H9 (cell line): ENCODE results near the gene ZP1. TPM values are rescaled to one million over a fixed set of nuclear protein-coding genes. Genes with fewer than 3 reads are reported as not detected.

ENCODE experiments used
- DNase-seq: peaks from one replicate; pipeline ENCODE4 v3.0.0-alpha.2; 2017
- H2AFZ ChIP-seq: one replicate; pipeline ENCODE4 v1.6.1; 2013; ENCODE audit warnings: mild to moderate bottlenecking, low read length, control low read depth, moderate library complexity
- H2AK5ac ChIP-seq: 2 replicates; pipeline ENCODE4 v1.6.1; 2013; ENCODE audit warnings: low read length, control low read depth, mixed read lengths; ENCODE audit not compliant: insufficient read length
- H2BK120ac ChIP-seq: one replicate; pipeline ENCODE4 v1.6.1; 2013; ENCODE audit warnings: low read depth, mild to moderate bottlenecking, low read length, control low read depth, inconsistent platforms; ENCODE audit not compliant: poor library complexity, severe bottlenecking
- H2BK12ac ChIP-seq: 2 replicates; pipeline ENCODE4 v1.6.1; 2013; ENCODE audit warnings: low read length, control low read depth, mixed read lengths, low read depth; ENCODE audit not compliant: insufficient read length
- H2BK15ac ChIP-seq: 2 replicates; pipeline ENCODE4 v1.6.1; 2013; ENCODE audit warnings: low read depth, low read length, control low read depth
- H2BK20ac ChIP-seq: one replicate; pipeline ENCODE4 v1.6.1; 2013; ENCODE audit warnings: low read depth, mild to moderate bottlenecking, low read length, control low read depth, inconsistent platforms; ENCODE audit not compliant: poor library complexity, severe bottlenecking
- H2BK5ac ChIP-seq: 2 replicates; pipeline ENCODE4 v1.6.1; 2013; ENCODE audit warnings: low read length, control low read depth, mixed read lengths; ENCODE audit not compliant: insufficient read length
- H3K14ac ChIP-seq: 2 replicates; pipeline ENCODE4 v1.6.1; 2013; ENCODE audit warnings: low read length, control low read depth; ENCODE audit not compliant: insufficient read depth
- H3K18ac ChIP-seq: 2 replicates; pipeline ENCODE4 v1.6.1; 2013; ENCODE audit warnings: low read depth, mild to moderate bottlenecking, mixed read lengths, low read length, control low read depth; ENCODE audit not compliant: insufficient read length
- H3K23ac ChIP-seq: 2 replicates; pipeline ENCODE4 v1.6.1; 2013; ENCODE audit warnings: low read length, control low read depth, mixed read lengths, low read depth; ENCODE audit not compliant: insufficient read length
- H3K23me2 ChIP-seq: 2 replicates; pipeline ENCODE4 v1.6.1; 2013; ENCODE audit warnings: low read depth, mild to moderate bottlenecking, mixed read lengths, low read length, control low read depth; ENCODE audit not compliant: insufficient read length, poor library complexity, severe bottlenecking
- H3K27ac ChIP-seq: 2 replicates; pipeline ENCODE4 v1.5.1; 2013; ENCODE audit warnings: low read length, control low read depth, mixed read lengths, low read depth; ENCODE audit not compliant: insufficient read length
- H3K27me3 ChIP-seq: 2 replicates; pipeline ENCODE4 v1.6.1; 2013; ENCODE audit warnings: low read length, control low read depth, inconsistent platforms; ENCODE audit not compliant: insufficient read depth
- H3K4ac ChIP-seq: 2 replicates; pipeline ENCODE4 v1.6.1; 2013; ENCODE audit warnings: low read depth, mild to moderate bottlenecking, control low read depth, inconsistent platforms, low read length, moderate library complexity
- H3K4me1 ChIP-seq: 2 replicates; pipeline ENCODE4 v1.6.1; 2013; ENCODE audit warnings: low read length, control low read depth, inconsistent platforms; ENCODE audit not compliant: insufficient read depth
- H3K4me2 ChIP-seq: 2 replicates; pipeline ENCODE4 v1.6.1; 2013; ENCODE audit warnings: low read length, control low read depth, mixed read lengths; ENCODE audit not compliant: insufficient read length, insufficient read depth
- H3K56ac ChIP-seq: 2 replicates; pipeline ENCODE4 v1.6.1; 2013; ENCODE audit warnings: low read depth, mild to moderate bottlenecking, mixed read lengths, low read length, control low read depth; ENCODE audit not compliant: insufficient read length
- H3K79me1 ChIP-seq: 2 replicates; pipeline ENCODE4 v1.6.1; 2013; ENCODE audit warnings: low read depth, mild to moderate bottlenecking, moderate library complexity, low read length, control low read depth, inconsistent platforms; ENCODE audit not compliant: insufficient read depth, poor library complexity, severe bottlenecking
- H3K79me2 ChIP-seq: 2 replicates; pipeline ENCODE4 v1.6.1; 2013; ENCODE audit warnings: low read length, control low read depth, inconsistent platforms; ENCODE audit not compliant: insufficient read depth
- H3K9ac ChIP-seq: 2 replicates; pipeline ENCODE4 v1.6.1; 2013; ENCODE audit warnings: low read length, control low read depth, mixed read lengths; ENCODE audit not compliant: insufficient read length; ENCODE audit errors: extremely low read depth
- H3K9me3 ChIP-seq: one replicate; pipeline ENCODE4 v1.6.1; 2013; ENCODE audit warnings: low read depth, low read length, inconsistent platforms; ENCODE audit not compliant: control insufficient read depth
- H3T11ph ChIP-seq: one replicate; pipeline ENCODE4 v1.6.1; 2013; ENCODE audit warnings: mild to moderate bottlenecking, low read length, control low read depth, inconsistent platforms
- H4K20me1 ChIP-seq: one replicate; pipeline ENCODE4 v1.6.1; 2013; ENCODE audit not compliant: control insufficient read depth, insufficient read length, insufficient read depth
- H4K5ac ChIP-seq: 2 replicates; pipeline ENCODE4 v1.6.1; 2013; ENCODE audit warnings: low read depth, mild to moderate bottlenecking, mixed read lengths, low read length, control low read depth; ENCODE audit not compliant: insufficient read length
- H4K8ac ChIP-seq: replicated peaks from 2 replicates; pipeline ENCODE4 v1.6.1; 2013; ENCODE audit warnings: low read length, control low read depth, mixed read lengths, low read depth; ENCODE audit not compliant: insufficient read length
- H4K91ac ChIP-seq: 2 replicates; pipeline ENCODE4 v1.6.1; 2013; ENCODE audit warnings: low read depth, mild to moderate bottlenecking, moderate library complexity, mixed read lengths, low read length, control low read depth; ENCODE audit not compliant: insufficient read length
- H3K27ac Mint-ChIP-seq, 3 experiments: 2 replicates in 2 of 3; 3 replicates in 1 of 3; pipeline ENCODE4 v1.8.0; 2020 to 2021; ENCODE audit warnings: mixed read lengths in 3 of 3, mild to moderate bottlenecking in 1 of 3, moderate library complexity in 1 of 3
- H3K27me3 Mint-ChIP-seq: 2 replicates; pipeline ENCODE4 v1.8.0; 2021; ENCODE audit warnings: low read depth, mild to moderate bottlenecking, moderate library complexity, mixed read lengths
- H3K36me3 Mint-ChIP-seq, 3 experiments: 2 replicates in 2 of 3; 3 replicates in 1 of 3; pipeline ENCODE4 v1.8.0; 2020 to 2021; ENCODE audit warnings: low read depth in 3 of 3, mixed read lengths in 3 of 3; ENCODE audit not compliant: insufficient read depth in 1 of 3
- H3K4me1 Mint-ChIP-seq, 2 experiments: 2 replicates each; pipeline ENCODE4 v1.8.0; 2020; ENCODE audit warnings: mixed read lengths in 2 of 2
- H3K4me3 Mint-ChIP-seq, 2 experiments: 2 replicates in 1 of 2; 3 replicates in 1 of 2; pipeline ENCODE4 v1.8.0; 2020 to 2021; ENCODE audit warnings: mild to moderate bottlenecking in 2 of 2, mixed read lengths in 2 of 2, moderate library complexity in 1 of 2
- H3K9me3 Mint-ChIP-seq, 2 experiments: 2 replicates in 1 of 2; 3 replicates in 1 of 2; pipeline ENCODE4 v1.8.0; 2020; ENCODE audit warnings: mild to moderate bottlenecking in 2 of 2, mixed read lengths in 2 of 2, moderate library complexity in 1 of 2
- CTCF ChIP-seq: fragments of 200-600 bp; sonication (generic); conservative IDR thresholded peaks from 3 replicates; pipeline ENCODE4 v1.8.0; 2021; ENCODE audit warnings: antibody characterized with exemption, mild to moderate bottlenecking
- WGBS: extraction: QIAGEN DNeasy Blood & Tissue Kit; methylation state at CpG from one replicate; pipeline ENCODE4 v1.1.7; 2013; ENCODE audit warnings: missing lambda C conversion rate, low lambda C conversion rate, mixed read lengths; ENCODE audit not compliant: insufficient read length; ENCODE audit errors: extremely low coverage; 5-methylcytosine and 5-hydroxymethylcytosine counted together
- total RNA-seq: library from RNA; stranded (reverse); gene quantifications from 2 replicates; pipeline ENCODE4 v1.2.1, GENCODE V29; 2021

Gene ZP1
- total RNA-seq, 1 experiment from 2014 or later: not detected

DNA sequence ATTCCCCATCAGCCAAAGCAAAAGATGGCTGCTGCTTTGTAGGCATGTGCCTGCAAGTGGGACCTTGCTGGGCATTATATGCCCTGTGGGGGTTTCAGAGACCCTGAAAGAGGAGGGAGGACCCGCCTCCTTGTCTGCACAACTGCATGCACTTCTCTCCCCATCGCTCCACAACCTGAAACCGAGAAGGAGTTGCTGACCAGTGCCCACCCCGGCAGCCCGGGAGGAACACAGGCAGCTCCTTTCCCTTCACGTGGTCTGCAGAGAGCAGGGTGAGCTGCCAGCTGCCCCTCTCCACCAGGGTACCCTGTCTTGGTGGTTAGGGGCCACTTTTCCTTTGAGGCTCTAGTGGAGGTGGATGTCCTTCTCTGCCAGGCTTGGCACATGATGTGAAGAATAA, 55.6 kb downstream of the ZP1 start:
- Histone ChIP-seq H3K4me1 (peaks cover 2% of the 10 kb centered on the region), H4K20me1 (no peaks in the 10 kb centered on the region), H3K27me3 (no peaks in the 10 kb centered on the region), H4K5ac (no peak overlapping the region), H3K4me2 (no peak overlapping the region), H4K8ac (no peak overlapping the region), H2AK5ac (no peak overlapping the region), H3K9ac (no peak overlapping the region), H3K79me1 (no peaks in the 10 kb centered on the region), H3K23ac (no peak overlapping the region), H3K9me3 (no peaks in the 10 kb centered on the region), H3K14ac (no peak overlapping the region), H3K27ac (no peak overlapping the region), H3K23me2 (peaks cover 10% of the 10 kb centered on the region), H3K4ac (no peak overlapping the region), H2BK20ac (no peak overlapping the region), H4K91ac (no peak overlapping the region), H2AFZ (no peak overlapping the region), H3K18ac (no peak overlapping the region), H3T11ph (no peak overlapping the region), H2BK12ac (no peak overlapping the region), H3K79me2 (no peaks in the 10 kb centered on the region), H3K56ac (no peak overlapping the region), H2BK5ac (no peak overlapping the region), H2BK15ac (no peak overlapping the region), H2BK120ac (no peak overlapping the region)
- peaks cover 20 to 22% of the 10 kb centered on the region in 2 experiments for H3K4me1 Mint-ChIP-seq
- no peak overlapping the region for H3K27ac Mint-ChIP-seq
- peaks cover 7% of the 10 kb centered on the region for H3K27me3 Mint-ChIP-seq
- H3K36me3 Mint-ChIP-seq: peaks cover 22 to 46% (median 40%) of the 10 kb centered on the region in 3 experiments; a peak in 6 of 7 replicates
- no peak for DNase-seq
- no peak for TF ChIP-seq CTCF
- no peak overlapping the region for H3K4me3 Mint-ChIP-seq
- no CpG with 5 or more reads among the region's 6 CpGs for whole genome bisulfite sequencing
- no peaks in the 10 kb centered on the region for H3K9me3 Mint-ChIP-seq
